Measurements from ENCODE around the gene CCDC9B. TPM values are rescaled to one million over a fixed set of nuclear protein-coding genes. Genes with fewer than 3 reads are reported as not detected.

The CCDC9B gene
- polyA plus RNA-seq, 1 of the 3 experiments (the other 2 are of a cell fraction) = 13.7 TPM

DNA sequence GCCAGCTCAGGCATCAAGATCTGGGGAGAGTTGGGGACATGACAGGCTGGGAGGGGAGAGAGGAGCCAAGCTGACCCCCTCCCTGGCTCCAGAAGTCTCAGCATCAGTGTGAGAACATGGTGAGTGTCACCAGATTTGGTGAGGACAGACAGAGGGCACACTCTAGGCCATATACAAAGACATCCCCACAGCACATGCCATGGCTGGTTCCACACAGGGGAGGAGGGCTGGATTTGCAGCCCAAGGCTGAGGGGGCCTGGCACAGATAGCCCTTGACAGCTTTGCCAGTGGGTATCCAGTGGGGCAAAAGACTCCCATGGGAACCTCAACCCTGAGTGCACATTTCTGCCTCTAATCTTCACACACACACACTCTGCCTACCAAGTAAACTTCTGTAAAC, 47.7 kb downstream of the CCDC9B start:
- CTCF ChIA-PET = interaction anchor here (4.8 to 66.3 kb wide), 3 partner anchors 9 to 49 kb away, joined by 29 to 2194 read pairs (median 210); partner anchors contain the start of genes CCDC9B, DISP2, INAFM2 and PHGR1

More for the DNA sequence above, 47.7 kb downstream of the CCDC9B start:
- H3F3A ChIP-seq (replicated peaks; ENCODE audit: insufficient read depth) = no peaks in the 10 kb centered on the region
- H3K27me3 ChIP-seq (ENCODE audit: insufficient read depth) = peaks cover 5% of the 10 kb centered on the region; the same call in 1 of the 2 replicates
- TF ChIP-seq GABPA (IDR thresholded peaks at IDR 0.05; ENCODE audit: low read depth) (no peak), FOSL2 (IDR thresholded peaks at IDR 0.05; ENCODE audit: borderline replicate concordance, low read depth) (no peak), ELF1 (IDR thresholded peaks at IDR 0.05) (no peak), TAF1 (IDR thresholded peaks at IDR 0.05; ENCODE audit: borderline replicate concordance, low read depth, low read length) (no peak), SIN3A (IDR thresholded peaks at IDR 0.05; ENCODE audit: borderline replicate concordance, low read depth, low read length) (no peak), POLR2AphosphoS5 (IDR thresholded peaks at IDR 0.05; ENCODE audit: low read depth, low read length) (no peak), RAD21 (IDR thresholded peaks at IDR 0.05; ENCODE audit: low read length) (no peak), EZH2phosphoT487 (IDR thresholded peaks at IDR 0.05; ENCODE audit: borderline replicate concordance, low read depth) (no peak), RFX5 (IDR thresholded peaks at IDR 0.05; ENCODE audit: low read length) (no peak), GATA2 (CRISPR knock-in tag; IDR thresholded peaks at IDR 0.05) (no peak), JUND (IDR thresholded peaks at IDR 0.05) (no peak), CHD2 (IDR thresholded peaks at IDR 0.05; ENCODE audit: low read length, partially characterized antibody) (no peak)
- TF ChIP-seq, protein P1, sequence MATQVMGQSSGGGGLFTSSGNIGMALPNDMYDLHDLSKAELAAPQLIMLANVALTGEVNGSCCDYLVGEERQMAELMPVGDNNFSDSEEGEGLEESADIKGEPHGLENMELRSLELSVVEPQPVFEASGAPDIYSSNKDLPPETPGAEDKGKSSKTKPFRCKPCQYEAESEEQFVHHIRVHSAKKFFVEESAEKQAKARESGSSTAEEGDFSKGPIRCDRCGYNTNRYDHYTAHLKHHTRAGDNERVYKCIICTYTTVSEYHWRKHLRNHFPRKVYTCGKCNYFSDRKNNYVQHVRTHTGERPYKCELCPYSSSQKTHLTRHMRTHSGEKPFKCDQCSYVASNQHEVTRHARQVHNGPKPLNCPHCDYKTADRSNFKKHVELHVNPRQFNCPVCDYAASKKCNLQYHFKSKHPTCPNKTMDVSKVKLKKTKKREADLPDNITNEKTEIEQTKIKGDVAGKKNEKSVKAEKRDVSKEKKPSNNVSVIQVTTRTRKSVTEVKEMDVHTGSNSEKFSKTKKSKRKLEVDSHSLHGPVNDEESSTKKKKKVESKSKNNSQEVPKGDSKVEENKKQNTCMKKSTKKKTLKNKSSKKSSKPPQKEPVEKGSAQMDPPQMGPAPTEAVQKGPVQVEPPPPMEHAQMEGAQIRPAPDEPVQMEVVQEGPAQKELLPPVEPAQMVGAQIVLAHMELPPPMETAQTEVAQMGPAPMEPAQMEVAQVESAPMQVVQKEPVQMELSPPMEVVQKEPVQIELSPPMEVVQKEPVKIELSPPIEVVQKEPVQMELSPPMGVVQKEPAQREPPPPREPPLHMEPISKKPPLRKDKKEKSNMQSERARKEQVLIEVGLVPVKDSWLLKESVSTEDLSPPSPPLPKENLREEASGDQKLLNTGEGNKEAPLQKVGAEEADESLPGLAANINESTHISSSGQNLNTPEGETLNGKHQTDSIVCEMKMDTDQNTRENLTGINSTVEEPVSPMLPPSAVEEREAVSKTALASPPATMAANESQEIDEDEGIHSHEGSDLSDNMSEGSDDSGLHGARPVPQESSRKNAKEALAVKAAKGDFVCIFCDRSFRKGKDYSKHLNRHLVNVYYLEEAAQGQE (IDR thresholded peaks at IDR 0.05; ENCODE audit: low read depth, low read length) = no peak
- TF ChIP-seq, protein P2, sequence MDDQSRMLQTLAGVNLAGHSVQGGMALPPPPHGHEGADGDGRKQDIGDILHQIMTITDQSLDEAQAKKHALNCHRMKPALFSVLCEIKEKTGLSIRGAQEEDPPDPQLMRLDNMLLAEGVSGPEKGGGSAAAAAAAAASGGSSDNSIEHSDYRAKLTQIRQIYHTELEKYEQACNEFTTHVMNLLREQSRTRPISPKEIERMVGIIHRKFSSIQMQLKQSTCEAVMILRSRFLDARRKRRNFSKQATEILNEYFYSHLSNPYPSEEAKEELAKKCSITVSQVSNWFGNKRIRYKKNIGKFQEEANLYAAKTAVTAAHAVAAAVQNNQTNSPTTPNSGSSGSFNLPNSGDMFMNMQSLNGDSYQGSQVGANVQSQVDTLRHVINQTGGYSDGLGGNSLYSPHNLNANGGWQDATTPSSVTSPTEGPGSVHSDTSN (IDR thresholded peaks at IDR 0.05) = no peak
- TF ChIP-seq, protein P3, sequence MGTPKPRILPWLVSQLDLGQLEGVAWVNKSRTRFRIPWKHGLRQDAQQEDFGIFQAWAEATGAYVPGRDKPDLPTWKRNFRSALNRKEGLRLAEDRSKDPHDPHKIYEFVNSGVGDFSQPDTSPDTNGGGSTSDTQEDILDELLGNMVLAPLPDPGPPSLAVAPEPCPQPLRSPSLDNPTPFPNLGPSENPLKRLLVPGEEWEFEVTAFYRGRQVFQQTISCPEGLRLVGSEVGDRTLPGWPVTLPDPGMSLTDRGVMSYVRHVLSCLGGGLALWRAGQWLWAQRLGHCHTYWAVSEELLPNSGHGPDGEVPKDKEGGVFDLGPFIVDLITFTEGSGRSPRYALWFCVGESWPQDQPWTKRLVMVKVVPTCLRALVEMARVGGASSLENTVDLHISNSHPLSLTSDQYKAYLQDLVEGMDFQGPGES (IDR thresholded peaks at IDR 0.05; ENCODE audit: low read depth, low read length) = no peak
- TF ChIP-seq, protein P4, sequence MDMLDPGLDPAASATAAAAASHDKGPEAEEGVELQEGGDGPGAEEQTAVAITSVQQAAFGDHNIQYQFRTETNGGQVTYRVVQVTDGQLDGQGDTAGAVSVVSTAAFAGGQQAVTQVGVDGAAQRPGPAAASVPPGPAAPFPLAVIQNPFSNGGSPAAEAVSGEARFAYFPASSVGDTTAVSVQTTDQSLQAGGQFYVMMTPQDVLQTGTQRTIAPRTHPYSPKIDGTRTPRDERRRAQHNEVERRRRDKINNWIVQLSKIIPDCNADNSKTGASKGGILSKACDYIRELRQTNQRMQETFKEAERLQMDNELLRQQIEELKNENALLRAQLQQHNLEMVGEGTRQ (IDR thresholded peaks at IDR 0.05; ENCODE audit: borderline replicate concordance, low read depth, low read length) = no peak
- no peak for DNase-seq
- H4K20me1 ChIP-seq (ENCODE audit: insufficient read depth) = no peaks in the 10 kb centered on the region
- no peaks in the 10 kb centered on the region for H3K79me2 ChIP-seq (ENCODE audit: insufficient read depth)
- H3K4me3 ChIP-seq (ENCODE audit: low read depth in 2 of 2, low read length in 1 of 2) = no peak overlapping the region
- H3K9me3 ChIP-seq = no peaks in the 10 kb centered on the region
- no peak overlapping the region for H2AFZ ChIP-seq (ENCODE audit: low read depth)
- H3K9me2 ChIP-seq = no peaks in the 10 kb centered on the region
- H3K9ac ChIP-seq = no peak overlapping the region
- no peak overlapping the region for H3K4me2 ChIP-seq
- no peak overlapping the region for H3K27ac ChIP-seq (ENCODE audit: low read depth in 2 of 2, low read length in 1 of 2)
- POLR2A ChIA-PET = no interaction called here
- H3K36me3 ChIP-seq (replicated peaks in 1 of 2; ENCODE audit: control insufficient read depth in 1 of 2, insufficient read depth in 2 of 2, low read length in 1 of 2) = no peaks in the 10 kb centered on the region
- H3K4me1 ChIP-seq (ENCODE audit: control insufficient read depth in 1 of 2, insufficient read depth in 2 of 2, low read depth in 1 of 2, low read length in 1 of 2) = peaks cover 0 to 23% of the 10 kb centered on the region in 2 experiments; a peak in 1 of 4 replicates

All from SK-N-SH (cell line).